ENCODE results near the gene KRTAP20-2. TPM values are rescaled to one million over a fixed set of nuclear protein-coding genes. Genes with fewer than 3 reads are reported as not detected.

KRTAP20-2 gene
- total RNA-seq, 1 donor from 2014 or later, result not detected

GRCh38 chr21:30605968-30606367 is 29.0 kb upstream of the KRTAP20-2 start:
- no peak overlapping the region for H3K4me3 Mint-ChIP-seq (ENCODE audit: unreplicated experiment)
- no peak for DNase-seq (ENCODE audit: extremely low spot score, unreplicated experiment)
- peaks cover 7% of the 10 kb centered on the region for H3K9me3 Mint-ChIP-seq (ENCODE audit: unreplicated experiment)
- no peaks in the 10 kb centered on the region for H3K36me3 Mint-ChIP-seq (ENCODE audit: unreplicated experiment)
- no peaks in the 10 kb centered on the region for H3K4me1 Mint-ChIP-seq (ENCODE audit: unreplicated experiment)
- H3K27ac Mint-ChIP-seq (ENCODE audit: unreplicated experiment), result no peak overlapping the region
- TF ChIP-seq CTCF (IDR thresholded peaks at IDR 0.05), result no peak
- no peaks in the 10 kb centered on the region for H3K27me3 Mint-ChIP-seq (ENCODE audit: unreplicated experiment)

GRCh38 chr21:30612132-30612531 is 22.9 kb upstream of the KRTAP20-2 start:
- H3K36me3 Mint-ChIP-seq (ENCODE audit: unreplicated experiment), result no peaks in the 10 kb centered on the region

GRCh38 chr21:30613836-30614235 is 21.2 kb upstream of the KRTAP20-2 start, which contains the start of gene KRTAP6-1:
KRTAP6-1 (minus strand) TSS chr21:30613930; CDS start chr21:30613904, 26 bp downstream.
- peaks cover 1% of the 10 kb centered on the region for H3K4me1 Mint-ChIP-seq (ENCODE audit: unreplicated experiment)
- H3K27ac Mint-ChIP-seq (ENCODE audit: unreplicated experiment), result no peak within 1 kb of the TSS
- H3K36me3 Mint-ChIP-seq (ENCODE audit: unreplicated experiment), result no peaks in the 10 kb centered on the region
- peaks cover 10% of the 10 kb centered on the region for H3K9me3 Mint-ChIP-seq (ENCODE audit: unreplicated experiment)
- DNase-seq (ENCODE audit: extremely low spot score, unreplicated experiment), result no peak
- H3K4me3 Mint-ChIP-seq (ENCODE audit: unreplicated experiment), result no peak within 1 kb of the TSS
- no peaks in the 10 kb centered on the region for H3K27me3 Mint-ChIP-seq (ENCODE audit: unreplicated experiment)
- no peak for TF ChIP-seq CTCF (IDR thresholded peaks at IDR 0.05)

More at GRCh38 chr21:30612132-30612531, 22.9 kb upstream of the KRTAP20-2 start:
- H3K27ac Mint-ChIP-seq (ENCODE audit: unreplicated experiment), result no peak overlapping the region
- H3K4me1 Mint-ChIP-seq (ENCODE audit: unreplicated experiment), result peaks cover 1% of the 10 kb centered on the region
- H3K4me3 Mint-ChIP-seq (ENCODE audit: unreplicated experiment), result no peak overlapping the region
- TF ChIP-seq CTCF (IDR thresholded peaks at IDR 0.05), result no peak
- DNase-seq (ENCODE audit: extremely low spot score, unreplicated experiment), result no peak
- H3K9me3 Mint-ChIP-seq (ENCODE audit: unreplicated experiment), result peaks cover 12% of the 10 kb centered on the region
- H3K27me3 Mint-ChIP-seq (ENCODE audit: unreplicated experiment), result no peaks in the 10 kb centered on the region

- TF ChIP-seq CTCF (IDR thresholded peaks at IDR 0.05), result no peak
- Mint-ChIP-seq H3K4me3 (ENCODE audit: unreplicated experiment) (no peak overlapping the region), H3K27me3 (ENCODE audit: unreplicated experiment) (no peaks in the 10 kb centered on the region), H3K27ac (ENCODE audit: unreplicated experiment) (no peak overlapping the region), H3K9me3 (ENCODE audit: unreplicated experiment) (peaks cover 13% of the 10 kb centered on the region), H3K36me3 (ENCODE audit: unreplicated experiment) (no peaks in the 10 kb centered on the region), H3K4me1 (ENCODE audit: unreplicated experiment) (peaks cover 3% of the 10 kb centered on the region)
- no peak for DNase-seq (ENCODE audit: extremely low spot score, unreplicated experiment)
Measured at GRCh38 chr21:30615199-30615598, 19.8 kb upstream of the KRTAP20-2 start.

GRCh38 chr21:30616125-30616524 is 18.9 kb upstream of the KRTAP20-2 start, which contains the start of gene KRTAP20-1:
KRTAP20-1 (plus strand) TSS chr21:30616425; CDS start chr21:30616455, 30 bp downstream.
- peaks cover 4% of the 10 kb centered on the region for H3K4me1 Mint-ChIP-seq (ENCODE audit: unreplicated experiment)
- no peaks in the 10 kb centered on the region for H3K27me3 Mint-ChIP-seq (ENCODE audit: unreplicated experiment)
- no peaks in the 10 kb centered on the region for H3K36me3 Mint-ChIP-seq (ENCODE audit: unreplicated experiment)
- no peak within 1 kb of the TSS for H3K27ac Mint-ChIP-seq (ENCODE audit: unreplicated experiment)
- H3K9me3 Mint-ChIP-seq (ENCODE audit: unreplicated experiment), result peaks cover 9% of the 10 kb centered on the region
- no peak within 1 kb of the TSS for H3K4me3 Mint-ChIP-seq (ENCODE audit: unreplicated experiment)
- no peak for DNase-seq (ENCODE audit: extremely low spot score, unreplicated experiment)
- no peak for TF ChIP-seq CTCF (IDR thresholded peaks at IDR 0.05)
